SU-DHL-6 (cell line): ENCODE data around the gene EYA2.

Experiments used
- CTCF ChIP-seq: fragments of 200-600 bp; sonication (generic); IDR thresholded peaks from one replicate; pipeline ENCODE4 v1.5.1; 2017; ENCODE audit warnings: antibody characterized with exemption, mild to moderate bottlenecking, low read length, moderate library complexity; ENCODE audit not compliant: insufficient read depth, poor library complexity, severe bottlenecking
- EZH2phosphoT487 ChIP-seq: fragments of 200-600 bp; sonication (generic), shearing (Covaris generic); conservative IDR thresholded peaks from 2 replicates; pipeline ENCODE4 v1.6.1; 2018; ENCODE audit warnings: mild to moderate bottlenecking, antibody characterized with exemption, low read length, moderate library complexity, mixed read lengths

- no peak for TF ChIP-seq CTCF
- no peak for TF ChIP-seq EZH2phosphoT487
Measured at GRCh38 chr20:47133809-47134456, 239.3 kb downstream of the EYA2 start.
